NCI-H524 treated with DMSO at 0.1 percent for 48 hours (cell line): ENCODE measurements around the gene OR4C45.
"Not testable (repeated sequence)": the region's sequence is repeated elsewhere in the genome, so short reads cannot be mapped to it uniquely, and the experiment has no call there.

Experiments used
- DNase-seq: peaks from one replicate; lab custom pipeline; 2025; lab: John Stamatoyannopoulos, UW

Gene OR4C45

DNA sequence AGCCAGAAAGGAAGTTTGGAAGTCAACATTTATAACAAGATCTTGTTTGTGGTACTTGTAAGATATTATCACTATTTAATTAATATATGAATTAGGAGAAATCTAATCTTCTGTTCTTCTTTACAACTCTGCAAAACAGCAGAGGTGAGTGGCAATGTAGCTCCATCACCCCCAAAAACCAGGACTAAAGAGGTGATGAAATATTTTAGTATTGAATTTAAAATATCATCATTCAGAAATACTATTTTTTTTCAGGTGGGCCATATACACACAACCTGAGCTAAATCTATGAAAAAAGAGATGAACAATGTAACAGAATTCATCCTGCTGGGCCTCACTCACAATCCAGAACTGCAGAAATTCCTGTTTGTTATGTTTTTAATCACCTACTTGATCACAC, at the start of gene OR4C45:
Gene OR4C45, plus strand, starts transcription at position 301 of the 400 bp plus-strand sequence.
- no peak for DNase-seq

DNA sequence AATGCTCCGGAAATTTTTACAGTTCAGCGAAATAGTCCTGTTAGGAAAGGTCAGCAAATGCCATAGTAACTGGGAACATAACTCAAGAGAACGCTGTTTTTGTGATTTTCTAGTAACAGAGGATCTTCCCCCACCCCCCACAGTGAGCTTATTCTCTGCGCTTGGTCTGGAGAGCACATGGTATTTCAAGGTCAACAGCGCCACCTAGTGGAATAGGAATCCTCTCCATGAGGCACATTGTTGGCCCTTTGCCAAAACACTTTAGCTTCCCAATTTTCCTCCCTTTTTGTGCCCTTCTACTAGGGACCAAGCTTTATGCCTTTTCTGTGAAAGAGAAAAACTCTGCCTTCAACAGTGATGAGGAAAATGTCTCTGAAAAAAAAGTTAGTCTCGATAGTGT, 37.1 kb upstream of the OR4C45 start:
- DNase-seq, result peak; percentile 0

DNA sequence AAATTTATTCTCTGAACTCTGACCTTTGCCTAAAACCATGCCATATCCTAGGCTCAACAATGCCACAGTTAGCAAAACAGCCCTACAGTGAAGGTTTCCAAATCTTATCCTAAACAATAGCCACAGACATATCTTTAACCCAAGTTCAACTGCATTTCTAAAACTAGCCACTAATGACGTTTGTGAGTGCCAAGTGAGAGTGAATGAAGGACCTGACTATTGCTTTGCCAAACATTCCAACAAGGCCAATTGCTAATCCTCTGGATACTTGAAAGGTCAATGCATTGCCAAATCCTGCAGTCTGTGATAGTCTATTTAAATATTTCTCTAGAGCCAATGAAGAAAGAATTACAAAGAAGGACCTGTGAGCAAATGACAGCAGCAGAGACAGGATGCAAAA, 2.5 kb upstream of the OR4C45 start:
- no peak for DNase-seq

DNA sequence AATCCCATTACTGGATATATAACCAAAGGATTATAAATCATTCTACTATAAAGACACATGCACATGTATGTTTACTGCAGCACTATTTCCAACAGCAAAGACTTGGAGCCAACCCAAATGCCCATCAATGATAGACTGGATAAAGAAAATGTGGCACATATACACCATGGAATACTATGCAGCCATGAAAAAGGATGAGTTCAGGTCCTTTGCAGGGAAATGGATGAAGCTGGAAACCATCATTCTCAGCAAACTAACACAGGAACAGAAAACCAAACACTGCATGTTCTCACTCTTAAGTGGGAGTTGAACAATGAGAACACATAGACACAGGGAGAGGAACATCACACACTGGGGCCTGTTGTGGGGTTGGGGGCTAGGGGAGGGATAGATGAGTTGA, 3.6 kb downstream of the OR4C45 start:
- DNase-seq, result not testable (repeated sequence)

DNA sequence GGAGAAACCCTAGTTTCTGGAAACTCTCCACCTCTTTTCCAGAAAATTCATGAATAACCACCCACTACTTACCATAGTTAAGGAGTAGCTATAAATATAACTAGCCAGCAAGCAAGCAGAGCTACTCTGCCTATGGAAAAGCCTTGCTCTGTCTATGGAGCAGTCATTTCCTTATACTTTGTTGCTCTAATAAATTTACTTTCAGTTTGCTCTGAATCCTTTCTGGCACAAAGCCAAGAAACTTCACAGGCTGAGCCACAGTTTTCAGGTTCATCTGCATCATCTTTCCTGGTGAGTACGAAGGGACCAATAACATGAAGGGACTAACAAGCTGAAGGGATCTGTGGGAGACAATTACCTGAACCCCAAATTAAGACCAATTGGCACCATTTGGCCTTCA, 4.6 kb downstream of the OR4C45 start:
- no peak for DNase-seq

DNA sequence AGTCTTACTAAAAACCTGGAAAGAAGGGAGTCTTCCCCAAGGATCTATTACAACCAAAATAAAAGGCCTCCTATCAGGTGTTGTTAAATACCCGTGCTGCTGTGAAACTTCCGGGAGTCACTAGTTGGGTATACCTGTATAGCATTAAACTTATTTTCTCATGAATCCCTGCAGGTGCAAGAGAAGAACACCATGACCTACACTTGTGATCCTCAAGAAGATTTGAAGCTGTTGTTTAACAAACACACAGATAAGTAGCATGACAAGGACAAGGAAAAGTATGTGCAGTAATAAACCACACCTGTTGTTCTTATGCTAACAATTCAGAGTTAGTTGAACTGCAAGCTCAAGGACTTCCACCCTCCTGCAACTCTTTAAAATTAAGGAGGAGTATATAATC, 12.0 kb downstream of the OR4C45 start:
- DNase-seq, result no peak

DNA sequence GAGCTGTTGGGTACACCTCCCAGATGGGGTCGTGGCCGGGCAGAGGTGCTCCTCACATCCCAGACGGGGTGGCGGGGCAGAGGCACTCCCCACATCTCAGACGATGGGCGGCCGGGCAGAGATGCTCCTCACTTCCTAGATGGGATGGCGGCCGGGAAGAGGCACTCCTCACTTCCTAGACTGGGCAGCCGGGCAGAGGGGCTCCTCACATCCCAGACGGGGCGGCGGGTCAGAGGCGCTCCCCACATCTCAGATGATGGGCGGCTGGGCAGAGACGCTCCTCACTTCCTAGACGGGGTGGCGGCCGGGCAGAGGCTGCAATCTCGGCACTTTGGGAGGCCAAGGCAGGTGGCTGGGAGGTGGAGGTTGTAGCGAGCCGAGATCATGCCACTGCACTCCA, 30.4 kb downstream of the OR4C45 start:
- not testable (repeated sequence) for DNase-seq

DNA sequence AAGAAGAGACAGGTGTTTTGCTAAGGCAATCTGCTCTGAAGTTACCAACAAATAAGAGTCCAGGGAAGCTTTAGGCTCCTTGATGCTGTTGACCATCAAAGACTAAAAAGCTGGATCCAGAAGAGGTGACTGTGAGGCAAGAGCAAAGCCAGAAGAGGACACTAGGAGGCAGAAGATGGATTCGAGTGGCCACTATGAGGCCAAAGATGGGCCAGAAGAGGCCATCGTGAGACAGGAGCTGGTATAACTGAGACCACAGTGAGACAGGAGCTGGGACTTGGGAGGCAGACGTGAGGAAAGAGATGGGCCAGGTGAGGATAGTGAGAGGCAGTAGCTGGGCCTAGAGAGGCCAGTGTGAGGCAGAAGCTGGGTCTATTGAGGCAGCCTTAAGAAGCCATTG, 37.7 kb downstream of the OR4C45 start:
- DNase-seq, result no peak

DNA sequence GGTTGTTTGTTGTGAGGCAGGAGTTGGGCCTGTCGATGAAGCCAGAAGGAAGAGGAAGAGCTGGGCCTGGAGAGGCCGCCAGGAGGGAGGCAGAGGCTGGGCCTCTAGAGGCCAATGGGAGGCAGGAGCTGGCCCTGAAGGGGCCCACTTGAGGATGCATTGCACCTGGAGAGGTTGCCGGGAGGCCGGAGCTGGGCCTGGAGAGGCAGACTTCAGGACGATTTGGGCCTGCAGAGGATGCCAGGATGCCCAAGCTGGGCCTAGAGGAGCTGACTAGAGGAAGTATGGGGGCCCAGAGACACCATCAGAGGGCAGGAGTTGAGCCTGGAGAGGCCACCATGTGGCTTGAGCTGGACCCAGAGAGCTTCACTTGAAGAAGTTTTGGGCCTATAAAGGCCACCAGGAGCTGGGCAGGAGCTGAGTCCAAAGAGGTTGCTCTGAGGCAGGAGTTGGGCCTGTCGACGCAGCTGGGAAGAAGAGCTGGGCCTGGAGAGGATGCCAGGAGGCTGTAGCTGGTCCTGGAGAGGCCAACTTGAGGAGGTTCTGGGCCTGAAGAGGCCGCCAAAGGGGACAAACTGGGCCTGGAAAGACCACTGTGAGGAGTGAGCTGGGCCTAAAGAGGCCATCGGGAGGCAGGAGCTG, 39.0 kb downstream of the OR4C45 start:
- DNase-seq, result no peak

DNA sequence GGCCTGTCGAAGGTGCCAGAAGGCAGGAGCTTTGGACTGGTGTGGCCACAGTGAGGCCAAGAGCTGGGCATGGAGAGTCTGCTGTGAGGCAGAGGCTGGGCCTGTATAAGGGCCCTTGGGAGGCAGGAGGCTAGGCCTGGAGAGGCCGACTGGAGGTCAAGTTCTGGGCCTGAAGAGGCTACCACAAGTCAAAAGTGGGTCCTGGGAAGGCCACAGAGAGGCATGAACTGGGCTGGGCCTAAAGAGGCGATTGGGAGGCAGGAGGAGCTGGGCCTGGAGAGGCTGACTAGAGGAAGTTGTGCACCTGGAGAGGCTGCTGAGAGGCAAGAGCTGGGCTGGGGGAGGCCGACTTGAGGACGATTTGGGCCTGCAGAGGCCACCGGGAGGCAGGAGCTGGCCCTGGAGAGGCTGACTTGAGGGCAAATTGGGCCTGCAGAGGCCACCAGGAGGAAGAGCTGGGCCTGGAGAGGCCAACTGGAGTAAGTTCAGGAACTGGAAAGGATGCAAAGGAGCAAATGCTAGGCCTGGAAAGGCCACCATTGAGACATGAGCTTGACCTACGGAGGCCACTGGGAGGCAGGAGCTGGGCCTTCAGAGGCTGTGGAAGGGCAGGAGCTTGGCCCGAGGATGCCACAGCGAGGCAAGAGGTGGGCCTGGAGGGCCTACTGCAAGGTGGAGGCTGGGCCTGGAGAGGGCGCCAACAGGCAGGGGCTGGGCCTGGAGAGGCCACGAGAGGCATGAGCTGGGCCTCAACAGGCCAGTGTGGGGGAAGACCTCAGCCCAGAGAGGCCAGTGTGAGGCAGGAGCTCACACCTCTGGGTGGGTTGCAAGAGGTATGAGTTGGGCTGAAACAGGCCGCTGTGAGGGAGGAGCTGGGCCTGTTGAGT, 39.8 kb downstream of the OR4C45 start:
- no peak for DNase-seq

DNA sequence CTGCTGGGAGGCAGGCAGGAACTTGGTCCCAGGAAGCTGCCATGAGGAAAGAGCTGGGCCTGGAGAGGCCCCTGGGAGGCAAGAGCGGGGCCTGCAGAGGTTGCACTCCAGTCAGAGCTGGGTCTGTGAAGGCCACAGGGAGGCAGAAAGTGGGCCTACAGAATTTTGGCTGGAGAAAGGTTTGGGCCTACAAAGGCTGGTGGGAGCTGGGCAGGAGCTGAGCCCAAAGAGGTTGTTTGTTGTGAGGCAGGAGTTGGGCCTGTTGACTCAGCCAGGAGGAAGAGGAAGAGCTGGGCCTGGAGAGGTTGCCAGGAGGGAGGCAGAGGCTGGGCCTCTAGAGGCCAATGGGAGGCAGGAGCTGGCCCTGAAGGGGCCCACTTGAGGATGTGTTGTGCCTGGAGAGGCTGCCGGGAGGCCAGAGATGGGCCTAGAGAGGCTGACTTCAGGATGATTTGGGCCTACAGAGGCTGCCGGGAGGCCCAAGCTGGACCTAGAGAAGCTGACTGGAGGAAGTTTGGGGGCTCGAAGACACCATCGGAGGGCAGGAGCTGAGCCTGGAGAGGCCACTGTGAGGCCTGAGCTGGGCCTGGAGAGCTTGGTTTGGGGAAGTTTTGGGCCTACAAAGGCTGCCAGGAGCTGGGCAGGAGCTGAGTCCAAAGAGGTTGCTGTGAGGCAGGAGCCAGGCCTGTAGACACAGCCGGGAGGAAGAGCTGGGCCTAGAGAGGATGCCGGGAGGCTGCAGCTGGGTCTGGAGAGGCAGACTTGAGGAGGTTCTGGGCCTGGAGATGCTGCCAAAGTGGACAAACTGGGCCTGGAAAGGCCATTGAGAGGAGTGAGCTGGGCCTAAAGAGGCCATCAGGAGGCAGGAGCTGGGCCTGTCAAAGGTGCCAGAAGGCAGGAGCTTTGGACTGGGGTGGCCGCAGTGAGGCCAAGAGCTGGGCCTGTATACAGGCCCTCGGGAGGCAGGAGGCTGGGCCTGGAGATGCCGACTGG, 40.7 kb downstream of the OR4C45 start:
- DNase-seq, result no peak

DNA sequence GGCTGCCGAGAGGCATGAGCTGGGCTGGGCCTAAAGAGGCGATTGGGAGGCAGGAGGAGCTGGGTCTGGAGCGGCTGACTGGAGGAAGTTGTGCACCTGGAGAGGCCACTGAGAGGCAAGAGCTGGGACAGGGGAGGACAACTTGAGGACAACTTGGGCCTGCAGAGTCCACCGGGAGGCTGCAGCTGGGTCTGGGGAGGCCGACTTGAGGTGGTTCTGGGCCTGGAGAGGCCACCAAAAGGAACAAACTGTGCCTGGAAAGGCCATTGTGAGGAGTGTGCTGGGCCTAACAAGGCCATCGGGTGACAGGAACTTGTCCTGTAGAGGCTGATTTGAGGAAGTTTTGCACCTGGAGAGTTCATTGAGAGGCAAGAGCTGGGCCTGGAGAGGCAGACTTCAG, 41.5 kb downstream of the OR4C45 start:
- no peak for DNase-seq

DNA sequence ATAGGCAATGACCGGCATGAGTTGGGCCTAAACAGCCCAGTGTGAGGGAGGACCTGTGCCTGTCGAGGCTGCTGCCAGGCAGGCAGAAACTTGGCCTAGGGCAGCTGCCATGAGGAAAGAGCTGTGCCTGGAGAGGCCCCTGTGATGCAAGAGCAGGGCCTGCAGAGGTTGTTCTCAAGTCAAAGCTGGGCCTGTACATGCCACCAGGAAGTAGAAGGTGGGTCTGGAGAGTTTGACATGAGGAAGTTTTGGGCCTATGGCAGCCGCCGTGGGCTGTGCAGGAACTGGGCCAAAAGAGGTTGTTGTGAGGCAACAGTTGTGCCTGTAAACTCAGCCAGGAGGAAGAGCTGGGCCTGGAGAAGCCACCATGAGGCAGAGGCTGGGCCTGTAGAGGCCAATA, 43.2 kb downstream of the OR4C45 start:
- no peak for DNase-seq

DNA sequence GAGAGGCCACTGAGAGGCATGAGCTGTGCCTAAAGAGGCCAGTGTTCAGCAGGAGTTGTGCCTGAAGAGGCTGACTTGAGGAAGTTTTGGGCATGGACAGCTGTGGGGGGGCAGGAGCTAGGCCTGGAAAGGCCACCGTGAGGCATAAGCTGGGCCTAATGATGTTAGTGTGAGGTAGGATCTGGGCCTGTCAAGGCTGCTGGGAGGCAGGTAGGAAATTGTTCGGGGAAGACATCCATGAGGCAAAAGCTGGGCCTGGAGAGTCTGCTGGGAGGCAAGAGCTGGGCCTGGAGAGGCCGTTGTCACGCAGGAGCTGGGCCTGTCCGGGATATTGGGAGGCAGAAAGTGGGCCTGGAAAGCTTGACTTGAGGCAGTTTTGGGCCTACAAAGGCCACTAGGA, 44.9 kb downstream of the OR4C45 start:
- no peak for DNase-seq

DNA sequence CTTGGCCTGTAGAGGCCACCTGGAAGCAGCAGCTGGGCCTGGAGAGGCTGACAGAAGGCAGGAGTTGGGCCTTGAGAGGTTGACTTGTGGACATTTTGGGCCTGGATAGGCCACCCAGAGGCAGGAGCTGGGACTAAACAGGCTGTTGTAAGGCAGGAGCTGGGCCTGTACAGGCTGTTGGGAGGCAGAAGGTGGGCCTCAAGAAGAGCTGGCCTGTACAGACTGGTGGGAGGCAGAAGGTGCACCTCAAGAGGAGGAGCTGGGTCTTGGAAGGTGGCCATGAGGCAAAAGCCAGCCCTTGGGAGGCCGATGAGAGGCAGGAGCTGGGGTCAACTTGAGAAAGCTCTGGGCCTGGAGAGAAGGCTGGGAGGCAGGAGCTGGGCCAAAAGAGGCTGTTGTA, 45.3 kb downstream of the OR4C45 start:
- DNase-seq, result no peak

DNA sequence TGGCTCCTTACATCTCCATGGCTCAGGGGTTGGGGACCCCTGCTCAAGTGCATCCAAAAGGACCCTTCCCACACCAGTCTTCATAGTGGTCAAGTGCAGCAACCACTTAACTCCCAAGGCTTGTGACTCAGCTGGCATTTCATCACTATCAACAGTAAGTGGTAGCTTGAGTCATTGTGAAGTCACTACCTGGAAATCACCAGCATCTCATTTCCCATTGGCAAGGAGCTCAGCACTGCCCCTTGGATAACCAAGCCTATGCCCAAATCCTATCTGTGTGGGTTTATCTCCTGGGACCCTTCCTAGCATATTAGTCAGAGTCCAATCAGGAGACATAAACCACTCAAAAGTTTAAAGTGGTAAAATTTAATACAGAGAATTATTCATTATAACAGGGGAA, 46.3 kb downstream of the OR4C45 start:
- DNase-seq, result not testable (repeated sequence)

DNA sequence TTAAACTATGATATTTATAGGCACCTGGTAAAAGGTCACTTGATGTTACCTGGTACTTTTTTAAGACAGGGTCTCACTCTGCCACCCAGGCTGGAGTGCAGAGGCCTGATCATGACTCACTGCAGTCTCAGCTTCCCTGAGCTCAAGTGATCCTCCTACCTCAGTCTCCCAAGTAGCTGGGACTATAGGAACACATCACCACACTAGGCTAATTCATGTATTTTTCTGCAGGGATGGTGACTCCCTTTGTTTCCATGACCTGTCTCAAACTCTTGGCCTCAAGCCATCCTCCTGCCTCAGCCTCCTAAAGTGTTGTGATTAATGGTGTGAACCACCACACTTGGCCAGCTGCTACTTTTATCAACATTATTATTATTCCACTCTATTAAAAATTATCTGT, 47.6 kb downstream of the OR4C45 start:
- no peak for DNase-seq
